Activated CD4-positive, CD25-positive, alpha-beta regulatory T cell (primary cell): ENCODE results near the gene HGFAC.

Source experiments
- DNase-seq, 4 experiments: peaks; one replicate each; lab custom pipeline; 2025; lab: John Stamatoyannopoulos, UW

HGFAC gene

DNA sequence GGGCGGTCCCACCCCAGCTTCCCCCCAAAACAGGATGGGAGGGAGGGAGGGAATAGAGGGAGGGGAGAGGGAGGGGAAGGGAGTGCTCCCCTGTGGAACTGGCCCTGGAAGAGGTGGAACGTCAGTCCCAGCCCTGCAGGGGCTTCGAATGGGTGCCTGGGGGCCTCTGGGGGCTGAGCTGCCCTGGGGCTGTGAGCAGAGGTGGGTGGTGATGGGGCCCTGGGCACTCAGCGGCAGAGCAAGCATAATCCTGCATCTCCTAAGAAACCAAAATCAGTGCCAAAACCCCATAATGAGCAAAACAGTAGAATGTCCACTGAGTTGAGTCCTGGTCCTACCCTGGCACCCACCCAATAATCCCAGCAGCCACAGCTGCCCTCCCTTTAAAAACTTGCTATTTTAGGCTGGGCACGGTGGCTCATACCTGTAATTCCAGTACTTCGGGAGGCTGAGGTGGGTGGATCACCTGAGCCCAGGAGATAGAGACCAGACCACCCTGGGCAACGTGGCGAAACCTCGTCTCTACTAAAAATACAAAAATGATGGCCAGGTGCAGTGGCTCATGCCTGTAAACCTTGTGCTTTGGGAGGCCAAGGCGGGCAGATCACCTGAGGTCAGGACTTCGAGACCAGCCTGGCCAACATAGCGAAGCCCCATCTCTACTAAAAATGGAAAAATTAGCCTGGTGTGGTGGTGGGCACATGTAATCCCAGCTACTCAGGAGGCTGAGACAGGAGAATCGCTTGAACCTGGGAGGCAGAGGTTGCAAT, 32.4 kb downstream of the HGFAC start:
- no peak for DNase-seq

DNA sequence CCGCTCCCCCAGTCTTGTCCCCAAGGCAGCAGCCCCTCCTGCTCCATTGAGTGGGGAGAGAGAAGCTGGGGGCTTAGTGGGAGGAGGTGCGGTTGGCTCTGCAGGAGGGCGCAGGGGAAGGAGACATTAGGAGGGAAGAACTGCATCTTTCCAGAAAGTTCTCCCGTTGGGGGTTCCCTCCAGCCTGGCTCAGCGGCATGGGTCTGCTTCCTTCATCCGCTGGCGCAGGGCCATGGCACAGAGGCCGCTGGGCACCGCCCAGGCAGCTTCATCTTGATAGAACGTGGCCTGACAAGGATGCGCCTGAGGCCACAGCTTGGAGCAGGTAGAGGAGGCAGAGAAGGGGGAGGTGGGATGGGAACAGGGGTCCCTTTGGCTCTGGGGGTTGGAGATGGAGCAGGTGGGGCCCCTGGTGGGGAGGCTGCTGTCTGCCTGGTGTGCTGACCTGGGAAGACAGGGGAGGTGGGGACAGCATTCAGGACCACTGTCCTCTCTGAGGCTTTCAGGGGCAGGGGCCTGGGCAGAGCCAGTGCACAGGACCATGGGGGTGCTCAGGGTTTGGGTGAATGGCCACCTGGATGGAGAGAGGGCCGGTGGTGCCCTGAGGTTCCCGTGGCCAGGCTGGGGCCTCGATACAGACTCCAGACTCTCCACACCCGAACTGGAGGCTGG, 33.4 kb downstream of the HGFAC start:
- no peak for DNase-seq

DNA sequence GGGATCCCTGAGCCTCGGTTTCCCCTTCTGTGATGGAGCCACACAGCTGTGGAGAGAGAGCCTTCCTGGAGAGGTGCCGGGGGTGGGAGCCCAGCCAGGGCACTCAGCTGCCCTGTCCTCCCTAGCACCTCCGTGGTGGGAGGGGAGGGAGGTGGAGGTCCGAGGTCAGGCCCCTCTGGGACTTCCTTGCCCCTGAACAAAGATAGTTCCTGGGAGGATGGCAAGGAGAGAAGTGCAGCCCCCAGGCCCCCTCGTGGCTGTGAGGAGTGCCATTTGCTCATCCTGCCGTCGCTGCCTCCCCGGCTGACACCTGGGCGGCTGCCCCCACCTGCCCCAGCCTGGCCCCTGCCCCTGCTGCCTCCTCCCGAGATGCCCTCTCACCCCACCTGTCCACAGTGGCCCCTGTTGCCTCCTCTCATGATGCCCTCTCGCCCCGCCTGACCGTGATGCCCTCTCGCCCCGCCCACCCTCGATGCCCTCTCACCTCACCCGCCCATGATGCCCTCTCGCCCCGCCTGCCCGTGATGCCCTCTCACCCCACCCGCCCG, 34.0 kb downstream of the HGFAC start:
- no peak for DNase-seq

DNA sequence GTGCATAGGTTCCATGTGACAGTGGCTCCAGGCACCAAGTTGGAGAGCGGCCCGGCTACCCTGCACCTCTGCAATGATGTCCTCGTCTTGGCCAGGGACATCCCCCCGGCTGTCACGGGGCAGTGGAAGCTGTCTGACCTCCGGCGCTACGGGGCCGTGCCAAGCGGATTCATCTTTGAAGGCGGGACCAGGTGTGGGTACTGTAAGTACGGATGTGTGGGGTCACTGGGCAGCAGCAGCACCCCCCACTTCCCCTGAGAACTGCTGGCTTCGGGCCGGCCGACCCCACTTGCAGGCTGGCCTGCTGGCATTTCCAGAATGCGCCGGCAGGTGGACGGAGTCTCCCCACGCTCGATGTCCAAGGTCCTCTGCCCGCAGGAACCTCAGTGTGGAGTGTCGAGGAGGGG, 34.6 kb downstream of the HGFAC start:
- no peak for DNase-seq

DNA sequence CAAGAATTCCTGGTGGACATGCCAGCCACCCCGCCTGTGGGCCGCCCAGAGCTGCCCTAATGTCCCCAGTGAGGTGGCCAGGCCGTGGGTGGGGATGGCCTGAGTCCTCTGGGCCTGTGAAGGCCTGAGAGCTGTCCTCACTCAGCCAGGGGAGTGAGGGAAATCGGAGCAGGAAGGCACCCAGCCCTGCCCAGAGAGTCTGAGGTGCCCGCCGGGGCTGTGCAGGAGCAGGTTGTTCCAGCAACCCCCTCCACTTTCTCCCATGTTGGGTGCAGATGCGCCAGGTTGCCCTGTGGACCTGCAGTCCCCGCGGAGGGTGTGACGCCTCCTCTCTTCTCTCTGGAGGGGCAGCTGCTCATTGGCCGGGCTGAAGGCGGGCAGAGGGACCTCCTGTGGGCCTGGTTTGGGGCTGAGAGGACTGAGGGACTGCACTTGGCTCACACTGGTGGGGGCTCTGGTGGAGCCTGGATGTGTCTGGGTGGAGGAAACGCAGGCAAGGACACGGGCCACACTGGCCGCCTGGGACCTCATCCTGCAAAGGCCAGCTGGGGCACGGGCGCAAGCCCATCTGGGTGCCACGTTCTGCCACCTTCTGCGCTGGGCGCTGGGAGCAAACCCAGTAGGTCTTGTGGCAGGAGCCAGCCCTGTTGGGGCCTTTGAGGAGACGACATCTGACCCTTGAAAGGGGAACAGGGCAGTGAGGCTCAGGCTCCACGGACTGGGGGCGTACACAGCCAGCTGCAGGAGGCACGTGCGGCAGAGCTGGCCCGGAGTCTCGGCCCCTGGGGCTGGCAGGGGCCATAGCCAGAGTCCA, 35.4 kb downstream of the HGFAC start:
- DNase-seq, result no peak

DNA sequence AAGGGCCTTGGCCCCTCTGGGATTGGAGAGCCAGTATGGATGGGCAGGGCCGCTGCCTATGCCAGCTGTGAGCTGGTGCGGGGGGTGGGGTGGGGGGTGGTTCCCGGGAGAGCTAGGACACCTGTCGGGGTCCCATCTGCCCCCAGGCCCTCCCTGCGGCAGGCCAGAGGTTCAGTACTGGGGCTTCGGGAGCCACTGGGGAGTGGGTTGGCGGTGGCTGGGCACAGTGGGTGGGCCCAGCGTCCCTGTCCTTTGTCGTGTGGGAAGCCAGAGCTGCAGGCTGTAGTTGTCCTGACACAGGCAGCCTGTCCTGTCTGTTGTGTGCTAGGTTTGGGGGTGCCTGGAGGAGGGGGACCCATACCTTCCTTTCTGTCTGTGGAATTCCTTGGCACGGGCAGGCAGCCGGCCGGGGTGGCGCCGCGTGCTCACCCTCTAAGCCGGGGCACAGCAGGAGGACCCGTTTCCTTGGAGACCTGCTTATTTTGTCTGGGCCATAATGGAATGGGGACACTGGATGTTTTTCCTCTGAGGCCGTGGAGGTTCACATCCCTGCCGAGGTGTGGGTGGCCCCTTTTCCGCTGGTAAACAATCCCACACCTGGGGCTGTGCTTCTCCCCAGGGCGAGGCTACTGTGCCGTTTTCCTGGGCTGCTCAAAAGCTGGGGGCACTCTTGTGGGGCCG, 36.1 kb downstream of the HGFAC start:
- no peak for DNase-seq

DNA sequence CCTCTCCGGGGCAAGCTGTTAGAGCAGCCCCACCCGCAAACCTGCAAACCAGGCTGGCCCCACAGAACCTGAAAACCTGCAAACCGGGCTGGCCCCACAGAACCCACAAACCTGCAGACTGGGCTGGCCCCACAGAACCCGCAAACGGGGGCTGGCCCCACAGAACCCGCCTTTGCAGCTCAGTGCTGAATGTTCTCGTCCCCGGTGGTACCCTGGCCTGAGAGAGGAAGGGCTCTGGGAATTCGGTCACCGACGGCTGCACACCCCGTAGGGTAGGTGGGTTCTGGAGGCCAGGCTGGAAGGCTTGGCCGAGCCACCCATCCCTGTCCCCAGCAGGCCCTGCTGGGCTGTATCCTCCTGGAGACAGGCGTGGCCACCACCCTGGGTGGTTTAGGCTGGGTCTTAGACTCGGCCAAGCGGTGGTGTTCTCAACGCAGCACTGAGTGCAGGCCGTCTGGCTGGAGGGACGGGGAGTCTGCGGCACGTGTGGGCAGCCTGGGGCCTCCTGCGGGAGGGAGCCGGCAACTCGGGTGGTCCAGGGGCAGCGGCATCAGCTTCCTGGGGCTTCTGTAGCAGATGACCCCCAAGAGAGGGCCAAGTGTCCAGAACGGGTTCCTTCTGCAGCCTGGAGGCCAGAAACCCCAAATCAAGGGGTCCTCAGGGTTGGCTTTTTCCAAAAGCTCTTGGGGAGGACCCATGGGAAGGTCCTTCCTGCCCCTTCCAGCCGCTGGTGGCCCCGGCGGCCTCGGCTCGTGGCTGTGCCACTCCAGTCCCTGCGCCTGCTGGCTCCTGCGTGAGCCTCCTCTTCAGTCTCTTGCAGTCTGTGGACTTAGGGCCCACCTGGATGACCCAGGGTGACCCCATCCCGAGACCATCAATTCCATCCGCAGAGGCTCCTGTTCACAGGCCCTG, 36.9 kb downstream of the HGFAC start:
- no peak for DNase-seq

DNA sequence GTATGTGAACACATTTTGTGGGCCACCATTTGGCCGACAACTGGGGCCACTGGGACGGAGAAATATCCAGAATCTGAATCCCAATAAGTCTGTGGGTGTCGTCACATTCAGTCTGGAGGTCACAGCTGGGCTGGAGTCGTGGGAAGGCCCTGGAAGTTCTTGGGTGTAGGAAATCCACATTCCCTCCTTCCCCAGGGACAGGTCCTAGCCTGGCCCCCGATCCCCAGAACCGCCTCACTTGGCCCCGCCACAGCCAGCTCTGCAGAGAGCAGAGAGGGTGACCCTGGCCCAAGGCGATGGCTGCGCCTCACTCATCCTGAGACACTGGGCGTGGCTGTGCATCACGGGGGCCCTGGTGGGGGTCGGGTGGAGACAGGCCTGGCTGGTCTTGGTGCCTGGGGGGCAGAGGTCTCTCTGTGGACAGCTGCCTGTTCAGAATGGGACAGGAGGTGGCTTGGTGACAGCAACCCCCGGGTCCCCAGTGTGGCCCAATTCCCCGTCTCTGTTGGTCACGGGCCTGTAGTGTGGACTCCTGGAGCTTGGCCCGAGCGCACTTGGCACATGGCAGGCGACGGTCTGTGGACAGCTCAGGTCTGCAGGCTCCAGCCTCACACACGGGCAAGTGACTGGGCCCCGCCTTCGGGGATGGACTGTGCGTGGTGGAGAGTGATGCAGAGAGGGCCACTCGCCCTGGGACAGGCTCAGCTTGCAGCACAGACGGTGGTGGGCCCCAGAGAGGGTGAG, 37.8 kb downstream of the HGFAC start:
- DNase-seq, result no peak

DNA sequence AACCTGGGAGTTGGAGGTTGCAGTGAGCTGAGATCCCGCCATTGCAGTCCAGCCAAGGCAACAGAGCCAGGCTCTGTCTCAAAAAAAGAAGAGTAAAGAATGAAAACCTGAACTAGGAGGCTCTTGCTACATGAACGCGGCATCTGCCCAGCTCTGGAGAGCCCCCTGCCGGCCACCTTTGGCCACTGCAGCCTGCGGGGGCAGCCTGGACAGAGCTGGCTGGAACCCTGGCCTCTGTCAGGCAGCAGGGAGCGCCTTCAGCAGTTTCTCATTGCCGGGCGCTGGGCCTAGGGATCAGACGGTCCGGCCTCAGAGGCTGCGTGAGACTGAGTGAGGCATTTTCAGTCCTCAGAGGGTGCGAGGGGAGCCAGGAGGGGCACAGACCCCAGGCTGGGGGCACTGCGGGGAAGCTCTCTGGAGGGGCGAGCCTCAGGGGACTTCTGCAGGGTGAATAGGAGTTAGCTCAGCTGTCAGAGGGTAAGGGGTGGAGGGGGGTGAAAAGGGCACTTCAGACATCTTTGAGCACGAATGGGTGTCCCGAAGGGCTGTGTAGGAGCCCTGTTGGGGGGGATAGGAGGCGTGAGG, 38.9 kb downstream of the HGFAC start:
- DNase-seq, result peak; percentile 45 to 76 (median 54)

DNA sequence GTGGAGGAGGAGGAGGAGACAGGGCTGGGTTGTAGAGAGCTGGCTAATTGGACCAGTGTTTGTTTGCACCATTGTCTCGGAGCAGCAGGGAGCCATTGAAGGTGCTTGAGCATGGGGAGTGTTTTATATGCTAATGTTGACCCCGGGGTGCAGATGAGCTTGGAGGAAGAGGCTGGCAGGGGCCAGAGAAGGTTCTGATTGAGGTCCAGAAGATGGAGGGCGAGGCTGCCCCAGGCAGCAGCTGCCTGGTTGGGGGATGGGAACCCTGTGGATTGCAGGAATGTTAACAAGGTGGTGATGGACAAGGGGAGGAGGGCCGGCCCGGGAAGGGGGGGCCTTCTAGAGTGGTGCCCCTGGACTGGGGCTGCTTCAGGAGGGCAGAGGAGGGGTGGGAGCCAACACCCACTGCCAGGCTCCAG, 39.4 kb downstream of the HGFAC start:
- no peak for DNase-seq

DNA sequence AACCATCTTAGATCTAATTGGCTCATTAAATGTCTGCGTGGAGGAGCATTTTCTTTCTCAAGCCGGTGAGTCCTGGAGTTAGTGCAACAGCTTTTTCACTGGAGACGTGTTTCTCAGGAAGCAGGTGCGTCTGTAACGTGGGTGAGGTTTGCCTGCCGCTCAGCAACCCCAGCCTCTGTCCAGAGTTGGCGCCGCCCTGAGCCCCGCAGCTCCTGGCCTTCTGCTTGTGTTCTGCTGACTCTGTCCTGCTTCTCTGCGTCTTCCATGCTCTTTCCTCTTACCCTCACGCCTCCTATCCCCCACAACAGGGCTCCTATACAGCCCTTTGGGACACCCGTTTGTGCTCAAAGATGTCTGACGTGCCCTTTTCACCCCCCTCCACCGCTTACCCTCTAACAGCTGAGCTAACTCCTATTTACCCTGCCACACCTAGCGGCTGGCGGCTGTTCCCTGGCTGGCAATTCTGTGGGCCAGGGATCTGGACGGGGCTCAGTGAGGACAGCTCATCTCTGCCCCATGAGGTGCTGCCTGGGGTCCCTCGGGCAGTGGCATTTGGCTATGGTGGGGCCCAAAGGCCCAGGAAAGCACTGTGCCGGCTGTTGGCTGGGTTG, 40.1 kb downstream of the HGFAC start:
- no peak for DNase-seq

DNA sequence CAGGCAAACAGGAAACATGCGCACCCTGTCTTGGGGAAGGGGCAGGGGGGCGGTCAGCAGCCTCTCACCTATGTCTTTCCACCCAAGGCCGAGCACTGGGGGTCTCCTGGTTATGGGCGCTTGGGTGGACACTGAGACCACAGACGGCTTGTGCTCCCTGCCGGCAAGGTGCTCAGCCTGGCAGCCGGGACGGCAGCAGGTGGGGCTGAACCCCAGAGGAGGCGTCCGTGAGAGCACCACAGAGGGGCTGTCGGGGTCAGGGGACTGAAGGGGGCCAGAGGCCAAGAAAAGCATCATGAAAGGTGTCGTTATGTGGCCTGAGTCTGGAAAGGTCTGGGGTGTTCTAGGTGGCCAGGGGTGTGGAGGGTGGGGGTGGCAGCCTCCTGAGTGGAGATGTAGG, 40.9 kb downstream of the HGFAC start:
- no peak for DNase-seq

DNA sequence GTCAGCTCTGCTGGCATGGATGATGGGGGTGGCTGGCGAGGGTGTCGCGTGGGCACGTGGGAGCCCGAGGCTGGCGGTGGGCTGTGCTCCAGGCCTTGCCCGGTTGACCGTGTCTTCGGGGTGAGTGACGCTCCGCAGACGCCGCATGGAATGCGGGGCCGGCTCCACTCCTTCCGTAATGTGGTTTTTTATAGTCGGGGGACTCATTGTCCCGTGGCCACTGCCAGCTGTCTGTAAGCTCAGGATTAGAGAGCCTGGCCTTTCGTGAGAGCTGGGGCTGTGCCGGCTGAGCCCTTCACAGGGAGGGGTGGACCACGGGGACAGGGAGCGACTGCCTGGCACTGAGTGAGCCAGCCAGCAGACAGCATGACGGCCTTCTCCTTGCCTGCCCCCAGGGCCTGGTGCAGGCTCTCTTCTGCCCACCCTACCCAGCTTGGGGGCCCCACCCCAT, 41.7 kb downstream of the HGFAC start:
- no peak for DNase-seq

DNA sequence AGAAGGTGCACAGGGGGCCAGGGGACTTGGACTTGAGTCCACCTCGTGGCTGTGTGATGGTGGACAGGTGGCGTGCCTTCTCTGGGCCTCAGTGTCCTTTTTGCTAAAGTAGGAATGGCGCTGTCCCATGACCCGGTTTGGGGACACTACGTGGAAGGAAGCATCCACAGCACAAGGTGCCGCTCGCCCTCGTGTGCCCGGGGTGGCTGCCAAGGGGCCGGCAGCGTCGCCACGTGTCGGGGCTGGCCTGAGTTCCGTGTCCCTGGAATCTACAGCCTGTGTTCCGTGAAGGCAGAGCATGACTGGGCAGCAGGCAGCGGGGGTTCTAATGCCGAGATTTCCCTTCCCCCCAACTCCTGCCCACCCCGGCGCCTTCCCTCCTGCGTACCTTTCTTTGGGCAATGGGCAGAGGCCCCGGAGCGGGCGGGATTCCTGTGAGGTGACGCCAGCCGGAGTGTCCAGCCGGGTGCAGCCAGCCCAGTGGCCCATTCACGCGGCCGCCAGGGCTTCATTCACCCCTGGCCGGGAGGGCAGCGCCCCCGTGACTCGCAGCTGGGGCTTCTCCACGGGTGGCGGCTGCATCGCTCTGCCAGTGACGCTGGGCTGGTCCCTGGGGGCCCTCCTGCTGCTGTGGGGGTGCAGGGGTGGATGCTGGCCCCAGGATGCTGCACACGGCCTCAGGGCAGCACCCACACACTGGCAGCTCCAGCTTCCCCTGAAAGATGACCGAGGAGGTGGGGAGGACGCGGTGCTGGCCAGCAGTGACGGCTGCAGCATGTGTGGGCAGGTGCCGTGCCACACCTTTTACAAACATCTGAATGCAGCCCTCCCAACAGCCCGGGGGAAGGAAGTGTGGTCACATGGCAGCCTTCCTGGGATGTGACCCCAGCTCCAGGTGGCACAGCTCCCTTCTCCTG, 42.5 kb downstream of the HGFAC start:
- DNase-seq, result no peak

DNA sequence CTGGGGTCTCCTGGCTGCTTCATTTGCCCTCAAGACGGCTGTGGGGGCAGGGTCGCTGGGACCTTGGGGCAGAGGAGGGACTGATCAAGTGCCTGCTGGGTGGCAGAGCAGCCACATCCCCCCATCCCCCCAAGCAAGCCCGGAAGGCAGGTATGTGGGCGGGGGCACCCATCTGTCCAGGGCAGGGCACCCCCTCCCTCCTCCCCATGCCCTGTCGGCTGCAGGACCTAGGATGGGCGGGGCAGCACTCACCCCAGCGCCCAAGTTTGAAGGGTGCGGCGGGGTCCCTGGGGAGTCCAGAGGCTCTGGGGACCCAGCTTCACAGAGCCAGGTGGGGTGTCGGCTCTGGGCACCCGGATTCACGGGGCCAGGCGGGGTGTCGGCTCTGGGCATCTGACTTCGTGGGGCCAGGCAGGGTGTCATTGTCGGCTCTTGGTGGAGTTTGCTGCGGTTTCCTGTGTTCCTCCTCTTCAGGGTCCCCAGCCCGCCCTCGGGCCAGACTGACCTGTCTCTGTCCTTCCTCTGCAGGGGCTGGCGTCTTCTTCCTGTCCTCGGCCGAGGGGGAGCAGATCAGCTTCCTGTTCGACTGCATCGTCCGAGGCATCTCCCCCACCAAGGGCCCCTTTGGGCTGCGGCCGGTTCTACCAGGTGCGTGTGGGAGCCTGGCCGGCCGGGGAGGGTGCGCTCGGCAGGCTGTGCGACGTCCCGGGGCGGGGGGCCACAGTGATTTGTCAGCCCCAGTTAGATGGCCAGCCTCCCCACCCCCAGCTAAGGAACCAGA, 43.4 kb downstream of the HGFAC start:
- DNase-seq, result no peak

DNA sequence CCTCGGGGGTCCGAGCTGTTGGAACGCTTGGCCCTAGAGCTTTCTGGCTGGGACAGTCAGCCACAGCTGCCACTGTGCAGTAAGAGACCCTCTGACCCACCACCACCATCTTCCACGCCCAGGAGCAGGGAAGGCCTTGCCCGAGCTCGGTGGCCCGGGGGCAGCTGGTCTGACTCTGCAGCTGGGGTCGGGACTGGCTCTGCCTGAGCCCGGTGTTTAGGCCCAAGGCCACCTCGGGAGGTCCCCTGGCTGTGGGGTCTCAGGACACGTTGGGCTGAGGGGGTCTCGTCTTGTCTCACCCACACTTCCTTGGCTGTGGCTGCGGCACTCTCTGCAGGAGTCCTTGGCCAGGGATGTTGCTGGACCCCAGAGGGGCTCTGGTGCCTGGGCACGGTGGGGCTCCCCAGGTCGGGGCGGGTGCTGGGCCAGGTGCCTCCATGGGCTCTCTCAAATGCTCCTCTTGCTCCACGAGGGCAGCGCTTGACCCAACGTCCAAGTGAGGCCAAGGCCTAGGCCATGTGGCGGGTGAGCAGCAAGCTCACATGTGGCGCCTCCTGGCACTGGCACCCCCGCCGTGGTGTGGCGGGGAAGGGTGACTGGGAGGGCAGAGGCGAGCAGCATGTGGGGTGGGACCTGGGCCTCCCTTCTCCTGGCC, 44.2 kb downstream of the HGFAC start:
- DNase-seq, result no peak
